Lower lobe of right lung (tissue), 2 donors: Measurements from ENCODE around the gene TNFRSF1A. TPM values are rescaled to one million over a fixed set of nuclear protein-coding genes. Genes with fewer than 3 reads are reported as not detected.

Experiments used
- ATAC-seq, 2 donors: fragments of 200-7000 bp; cut with Tn5 transposase; one replicate each; pipeline ENCODE4 v1.9.1; 2020 to 2022; ENCODE audit warnings: mild to moderate bottlenecking in 2 of 2, moderate library complexity in 2 of 2
- DNase-seq: peaks from one replicate; pipeline ENCODE4 v3.0.0-alpha.2; 2020
- H3K27ac ChIP-seq: fragments of 200-600 bp; one replicate; pipeline ENCODE4 v1.8.0; 2022
- H3K27me3 ChIP-seq: fragments of 200-600 bp; one replicate; pipeline ENCODE4 v1.8.0; 2022; ENCODE audit warnings: low read depth
- H3K36me3 ChIP-seq: fragments of 200-600 bp; one replicate; pipeline ENCODE4 v1.8.0; 2022; ENCODE audit warnings: mild to moderate bottlenecking
- H3K4me1 ChIP-seq: fragments of 200-600 bp; one replicate; pipeline ENCODE4 v1.8.0; 2022
- H3K4me3 ChIP-seq: fragments of 200-600 bp; one replicate; pipeline ENCODE4 v1.8.0; 2022; ENCODE audit warnings: mild to moderate bottlenecking
- H3K9me3 ChIP-seq: fragments of 200-600 bp; one replicate; pipeline ENCODE4 v1.8.0; 2022
- CTCF ChIP-seq: fragments of 200-600 bp; IDR thresholded peaks from one replicate; pipeline ENCODE4 v1.8.0; 2022; ENCODE audit warnings: antibody characterized with exemption, mild to moderate bottlenecking
- intact Hi-C: fragments of 100-400 bp; cut with DNase I; formaldehyde crosslinking; loops from one replicate; pipeline ENCODE4 v1.11.0; 2022
- total RNA-seq: library from RNA; stranded (reverse); fragmentation: NEBNext Ultra II Directional; extraction: Animal tissue kit (Norgen Biotek cat#: 25700); gene quantifications from one replicate; pipeline ENCODE4 v1.2.1, GENCODE V29; 2021
- donor health status: DM: no; HTN: yes; CAD: no; lungs with severe emphysema.

The TNFRSF1A gene
- total RNA-seq, 1 donor from 2014 or later: 165 TPM

GRCh38 chr12:6333029-6333428 is 8.8 kb downstream of the TNFRSF1A start:
- no peak for ATAC-seq
- Histone ChIP-seq H3K27ac (peak overlapping the region; percentile 96), H3K36me3 (peaks cover 81% of the 10 kb centered on the region)

GRCh38 chr12:6332459-6332858 is 9.4 kb downstream of the TNFRSF1A start:
- intact Hi-C loops: loop anchor here (5.0 kb wide), 1 partner anchor 35 kb away; no protein-coding TSS in a partner anchor
- Histone ChIP-seq H3K4me3 (no peak overlapping the region), H3K27me3 (no peaks in the 10 kb centered on the region), H3K27ac (peak overlapping the region; percentile 96), H3K9me3 (no peaks in the 10 kb centered on the region), H3K4me1 (peaks cover 93% of the 10 kb centered on the region), H3K36me3 (peaks cover 82% of the 10 kb centered on the region)
- TF ChIP-seq CTCF: no peak
- ATAC-seq (no peak), DNase-seq (no peak)

More at GRCh38 chr12:6333029-6333428, 8.8 kb downstream of the TNFRSF1A start:
- intact Hi-C loops: loop anchor here (5.0 kb wide), 1 partner anchor 34 kb away; no protein-coding TSS in a partner anchor
- Histone ChIP-seq H3K4me1 (peaks cover 93% of the 10 kb centered on the region), H3K4me3 (no peak overlapping the region), H3K9me3 (no peaks in the 10 kb centered on the region), H3K27me3 (no peaks in the 10 kb centered on the region)
- peak; percentile 71 for DNase-seq
- TF ChIP-seq CTCF: no peak

- no peaks in the 10 kb centered on the region for H3K9me3 ChIP-seq
- peaks cover 95% of the 10 kb centered on the region for H3K4me1 ChIP-seq
- peak overlapping the region; percentile 24 for H3K27ac ChIP-seq
- H3K27me3 ChIP-seq: no peaks in the 10 kb centered on the region
- H3K4me3 ChIP-seq: no peak overlapping the region
- H3K36me3 ChIP-seq: peaks cover 85% of the 10 kb centered on the region
- intact Hi-C loops: loop anchor here (5.0 kb wide), 1 partner anchor 36 kb away; no protein-coding TSS in a partner anchor
- no peak for DNase-seq
- no peak for TF ChIP-seq CTCF
- ATAC-seq: no peak
These were observed 10.7 kb downstream of the TNFRSF1A start for GRCh38 chr12:6330999-6331714.

GRCh38 chr12:6330192-6330591 is 11.7 kb downstream of the TNFRSF1A start:
- DNase-seq (no peak), ATAC-seq (no peak)
- no peaks in the 10 kb centered on the region for H3K27me3 ChIP-seq
- TF ChIP-seq CTCF: no peak
- H3K4me1 ChIP-seq: peaks cover 95% of the 10 kb centered on the region
- H3K4me3 ChIP-seq: no peak overlapping the region
- no peak overlapping the region for H3K27ac ChIP-seq
- H3K9me3 ChIP-seq: no peaks in the 10 kb centered on the region
- peaks cover 85% of the 10 kb centered on the region for H3K36me3 ChIP-seq
- intact Hi-C loops: loop anchor here (5.0 kb wide), 1 partner anchor 37 kb away; no protein-coding TSS in a partner anchor

- no peak for TF ChIP-seq CTCF
- DNase-seq: no peak
- Histone ChIP-seq H3K27me3 (no peaks in the 10 kb centered on the region), H3K4me3 (no peak overlapping the region), H3K4me1 (peaks cover 95% of the 10 kb centered on the region), H3K36me3 (peaks cover 81% of the 10 kb centered on the region), H3K27ac (no peak overlapping the region), H3K9me3 (no peaks in the 10 kb centered on the region)
- intact Hi-C loops: loop anchor here (5.0 kb wide), 1 partner anchor 38 kb away; no protein-coding TSS in a partner anchor
- ATAC-seq: peak in 1 of 2 donors; percentile 1
These were observed 12.2 kb downstream of the TNFRSF1A start for GRCh38 chr12:6329703-6330064.
